Measurements from ENCODE around the gene SQSTM1. TPM values are rescaled to one million over a fixed set of nuclear protein-coding genes. Genes with fewer than 3 reads are reported as not detected.

The SQSTM1 gene
- total and polyA plus RNA-seq, 9 of the 15 experiments (the other 6 are each of a cell fraction or from before 2014, with no cell fraction given): 5.6 to 148 (median 64.0) TPM

DNA sequence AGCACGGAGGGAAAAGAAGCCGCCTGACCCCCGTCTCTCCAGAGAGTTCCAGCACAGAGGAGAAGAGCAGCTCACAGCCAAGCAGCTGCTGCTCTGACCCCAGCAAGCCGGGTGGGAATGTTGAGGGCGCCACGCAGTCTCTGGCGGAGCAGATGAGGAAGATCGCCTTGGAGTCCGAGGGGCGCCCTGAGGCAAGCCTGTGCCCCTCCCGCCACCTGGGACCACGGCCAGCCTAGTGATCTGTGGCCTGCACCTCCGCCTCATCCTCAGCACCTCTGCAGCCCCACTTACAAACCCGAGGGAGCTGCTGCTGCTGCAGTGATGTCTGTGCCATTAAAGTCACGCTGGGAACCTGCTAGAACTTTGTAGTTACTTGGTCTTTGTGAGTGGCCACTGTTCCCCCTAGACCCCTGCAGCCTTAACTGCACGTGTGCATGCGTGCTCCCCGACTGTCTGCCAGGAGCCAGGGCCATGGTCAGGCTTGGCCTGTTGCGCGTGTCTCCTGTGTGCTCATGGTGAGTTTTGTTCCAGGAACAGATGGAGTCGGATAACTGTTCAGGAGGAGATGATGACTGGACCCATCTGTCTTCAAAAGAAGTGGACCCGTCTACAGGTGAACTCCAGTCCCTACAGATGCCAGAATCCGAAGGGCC, 12.5 kb downstream of the SQSTM1 start (continued):
- TF ChIP-seq HLTF (IDR thresholded peaks at IDR 0.05): no peak
- TF ChIP-seq NCOR1 (IDR thresholded peaks at IDR 0.05): no peak
- no peak for TF ChIP-seq ZNF347 (CRISPR knock-in tag; IDR thresholded peaks at IDR 0.05; ENCODE audit: low read depth)
- no peak for TF ChIP-seq ZNF384 (IDR thresholded peaks at IDR 0.05; ENCODE audit: low read depth, low read length)

DNA sequence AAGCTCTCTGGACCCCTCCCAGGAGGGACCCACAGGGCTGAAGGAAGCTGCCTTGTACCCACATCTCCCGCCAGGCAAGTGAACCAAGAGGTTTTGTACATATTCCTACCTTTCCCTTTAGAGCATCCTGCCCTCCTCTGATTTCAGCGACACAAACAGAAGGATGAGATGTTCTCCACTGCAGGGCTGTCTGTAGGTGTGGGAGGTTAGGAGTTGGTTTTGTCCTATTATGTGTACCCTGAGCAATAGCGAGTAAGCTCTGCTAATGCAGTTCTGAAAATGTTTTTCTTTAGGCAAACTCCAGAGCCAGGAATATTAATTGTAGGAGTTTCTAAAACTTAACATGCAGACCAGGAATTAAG, 13.0 kb downstream of the SQSTM1 start:
- Histone ChIP-seq H3K4me2 (ENCODE audit: insufficient read depth, low read length) (no peak overlapping the region), H3K4me1 (replicated peaks in 1 of 2; ENCODE audit: control insufficient read depth in 2 of 2, insufficient read depth in 2 of 2, low read length in 2 of 2) (peaks cover 0 to 19% of the 10 kb centered on the region in 2 experiments; a peak in 3 of 5 replicates), H3K9me3 (replicated peaks; ENCODE audit: control insufficient read depth, insufficient read depth, low read depth, low read length) (no peaks in the 10 kb centered on the region), H2AFZ (ENCODE audit: low read depth, low read length) (no peak overlapping the region), H3K4me3 (no peak overlapping the region), H3K27me3 (ENCODE audit: control insufficient read depth in 2 of 2, insufficient read depth in 2 of 2, low read length in 2 of 2) (no peaks in the 10 kb centered on the region), H3K27ac (ENCODE audit: extremely low read depth, low read depth, low read length) (no peak overlapping the region), H3K9ac (ENCODE audit: insufficient read depth in 1 of 2, low read depth in 2 of 2, low read length in 2 of 2) (no peak overlapping the region), H3K36me3 (ENCODE audit: control insufficient read depth, insufficient read depth, low read length) (peaks cover 83% of the 10 kb centered on the region), H3K9me1 (ENCODE audit: control insufficient read depth, insufficient read depth, low read length) (no peaks in the 10 kb centered on the region), H3K79me2 (ENCODE audit: control insufficient read depth, insufficient read depth, low read length) (no peaks in the 10 kb centered on the region; the same call in 2 of the 3 replicates), H4K20me1 (replicated peaks; ENCODE audit: control insufficient read depth, insufficient read depth, low read length) (peaks cover 4% of the 10 kb centered on the region; the same call in 1 of the 2 replicates)
- FAIRE-seq (no peak), ATAC-seq (no peak), DNase-seq (ENCODE audit: extremely low read depth in 1 of 4, low spot score in 3 of 4) (no peak)
- TF ChIP-seq SUPT5H (IDR thresholded peaks at IDR 0.05): peak; percentile 14; the same call in 1 of the 2 replicates
- TF ChIP-seq RAD21 (CRISPR knock-in tag; conservative IDR thresholded peaks at IDR 0.05 in 1 of 2, IDR thresholded peaks at IDR 0.05 in 1 of 2): no peak
- TF ChIP-seq, protein P1, sequence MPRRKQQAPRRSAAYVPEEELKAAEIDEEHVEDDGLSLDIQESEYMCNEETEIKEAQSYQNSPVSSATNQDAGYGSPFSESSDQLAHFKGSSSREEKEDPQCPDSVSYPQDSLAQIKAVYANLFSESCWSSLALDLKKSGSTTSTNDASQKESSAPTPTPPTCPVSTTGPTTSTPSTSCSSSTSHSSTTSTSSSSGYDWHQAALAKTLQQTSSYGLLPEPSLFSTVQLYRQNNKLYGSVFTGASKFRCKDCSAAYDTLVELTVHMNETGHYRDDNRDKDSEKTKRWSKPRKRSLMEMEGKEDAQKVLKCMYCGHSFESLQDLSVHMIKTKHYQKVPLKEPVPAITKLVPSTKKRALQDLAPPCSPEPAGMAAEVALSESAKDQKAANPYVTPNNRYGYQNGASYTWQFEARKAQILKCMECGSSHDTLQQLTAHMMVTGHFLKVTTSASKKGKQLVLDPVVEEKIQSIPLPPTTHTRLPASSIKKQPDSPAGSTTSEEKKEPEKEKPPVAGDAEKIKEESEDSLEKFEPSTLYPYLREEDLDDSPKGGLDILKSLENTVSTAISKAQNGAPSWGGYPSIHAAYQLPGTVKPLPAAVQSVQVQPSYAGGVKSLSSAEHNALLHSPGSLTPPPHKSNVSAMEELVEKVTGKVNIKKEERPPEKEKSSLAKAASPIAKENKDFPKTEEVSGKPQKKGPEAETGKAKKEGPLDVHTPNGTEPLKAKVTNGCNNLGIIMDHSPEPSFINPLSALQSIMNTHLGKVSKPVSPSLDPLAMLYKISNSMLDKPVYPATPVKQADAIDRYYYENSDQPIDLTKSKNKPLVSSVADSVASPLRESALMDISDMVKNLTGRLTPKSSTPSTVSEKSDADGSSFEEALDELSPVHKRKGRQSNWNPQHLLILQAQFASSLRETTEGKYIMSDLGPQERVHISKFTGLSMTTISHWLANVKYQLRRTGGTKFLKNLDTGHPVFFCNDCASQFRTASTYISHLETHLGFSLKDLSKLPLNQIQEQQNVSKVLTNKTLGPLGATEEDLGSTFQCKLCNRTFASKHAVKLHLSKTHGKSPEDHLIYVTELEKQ (CRISPR knock-in tag; IDR thresholded peaks at IDR 0.05): no peak
- no peak for TF ChIP-seq SP2 (IDR thresholded peaks at IDR 0.05; ENCODE audit: extremely low read depth, low read depth, low read length, poor library complexity, severe bottlenecking)
- peak; percentile 19 for TF ChIP-seq POLR2B (IDR thresholded peaks at IDR 0.05; ENCODE audit: low read depth, partially characterized antibody)
- in situ Hi-C loops (cut with MboI) (no loop called here), intact Hi-C loops (cut with micrococcal nuclease) (no loop called here)
- WGBS (ENCODE audit: insufficient coverage, low coverage, missing lambda C conversion rate): 97% methylated on average over 3 of the region's 3 CpGs
- ChIA-PET POLR2A (interaction anchor here (1.1 to 3.3 kb wide), 3 partner anchors 11 to 32 kb away, joined by 4 to 15 read pairs (median 9); partner anchors contain the start of gene SQSTM1), CTCF (ENCODE audit: low intra/inter-chr PET ratio) (no interaction called here)
- no TSS peak for BruUV-seq (replicated peaks)

Data from K562 (cell line).